ENCODE results near the gene TBX1.

Gene TBX1

GRCh38 chr22:19815823-19816290 is 55.3 kb downstream of the TBX1 start:
- DNase-seq, result no peak

DNA sequence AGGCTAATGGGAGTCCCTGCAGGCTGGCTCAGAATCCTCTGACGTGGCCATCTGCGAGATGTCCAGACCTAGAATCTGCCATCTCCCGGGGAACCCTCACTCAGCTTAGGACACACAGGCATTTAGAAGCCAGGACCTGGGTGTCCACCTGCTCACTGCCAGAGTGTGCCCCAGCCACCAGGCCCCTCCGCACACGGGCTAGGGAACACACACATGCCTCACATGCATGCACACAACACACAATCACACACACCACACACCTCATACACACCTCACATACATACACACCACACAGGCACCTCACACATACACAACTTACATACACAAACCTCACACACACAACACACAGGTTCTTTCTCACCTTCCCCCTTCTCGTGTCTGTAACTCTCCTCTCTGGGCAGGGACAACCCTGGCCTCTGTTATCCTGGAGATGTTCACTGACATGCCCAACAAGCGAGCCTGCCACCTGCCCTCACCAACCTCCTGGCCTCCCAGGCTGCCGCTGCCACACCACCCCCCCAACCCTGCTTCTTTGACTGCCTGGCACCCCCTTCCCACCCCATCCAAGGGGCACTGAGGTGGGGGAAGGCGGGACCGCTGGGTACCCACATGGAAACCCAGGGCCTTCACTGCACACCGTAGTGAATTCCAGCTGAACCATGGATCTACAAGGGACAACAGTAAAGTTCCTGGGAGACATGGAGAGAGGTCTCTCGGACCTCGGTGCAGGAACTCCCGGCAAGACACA is 56.0 kb downstream of the TBX1 start:
- no peak for DNase-seq
